ENCODE results near the gene MICU1.

DNA sequence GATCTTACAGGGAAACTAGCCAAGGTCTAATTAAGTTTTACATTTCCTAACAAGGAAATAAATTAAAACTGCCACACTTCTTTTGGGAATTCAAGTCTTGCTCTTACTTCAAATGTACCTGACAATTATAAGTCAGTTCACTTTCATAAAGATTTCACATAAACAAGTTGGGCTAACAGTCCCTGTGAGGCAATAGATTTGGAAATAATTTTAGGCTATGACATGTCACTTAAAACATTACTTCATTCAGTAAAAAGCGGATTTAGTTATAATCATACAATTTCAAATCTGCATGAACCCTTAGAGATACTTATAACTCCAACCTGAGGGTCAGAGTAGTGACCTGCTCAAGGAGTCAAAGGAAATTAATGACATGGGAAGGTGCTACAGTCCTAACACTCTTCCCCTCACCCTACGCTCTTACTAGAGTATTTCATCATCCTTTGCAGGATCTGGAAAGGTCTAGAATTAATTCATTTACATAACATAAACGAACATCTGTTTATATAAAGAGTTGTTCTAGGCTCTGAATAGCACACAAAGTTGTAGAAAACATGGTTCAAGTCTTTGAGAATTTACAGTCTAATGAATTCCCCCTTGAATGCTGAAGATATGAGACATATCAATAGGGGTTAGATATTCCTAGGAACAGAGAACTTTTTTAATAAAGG lies 238.8 kb downstream of the MICU1 start:
- no peak for TF ChIP-seq BACH2 (CRISPR knock-in tag; IDR thresholded peaks at IDR 0.05; ENCODE audit: borderline replicate concordance)
- no peak for TF ChIP-seq ZNF70 (CRISPR knock-in tag; IDR thresholded peaks at IDR 0.05)
- TF ChIP-seq, protein P1, sequence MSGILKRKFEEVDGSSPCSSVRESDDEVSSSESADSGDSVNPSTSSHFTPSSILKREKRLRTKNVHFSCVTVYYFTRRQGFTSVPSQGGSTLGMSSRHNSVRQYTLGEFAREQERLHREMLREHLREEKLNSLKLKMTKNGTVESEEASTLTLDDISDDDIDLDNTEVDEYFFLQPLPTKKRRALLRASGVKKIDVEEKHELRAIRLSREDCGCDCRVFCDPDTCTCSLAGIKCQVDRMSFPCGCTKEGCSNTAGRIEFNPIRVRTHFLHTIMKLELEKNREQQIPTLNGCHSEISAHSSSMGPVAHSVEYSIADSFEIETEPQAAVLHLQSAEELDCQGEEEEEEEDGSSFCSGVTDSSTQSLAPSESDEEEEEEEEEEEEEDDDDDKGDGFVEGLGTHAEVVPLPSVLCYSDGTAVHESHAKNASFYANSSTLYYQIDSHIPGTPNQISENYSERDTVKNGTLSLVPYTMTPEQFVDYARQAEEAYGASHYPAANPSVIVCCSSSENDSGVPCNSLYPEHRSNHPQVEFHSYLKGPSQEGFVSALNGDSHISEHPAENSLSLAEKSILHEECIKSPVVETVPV (CRISPR knock-in tag; IDR thresholded peaks at IDR 0.05): no peak
- TF ChIP-seq, protein P2, sequence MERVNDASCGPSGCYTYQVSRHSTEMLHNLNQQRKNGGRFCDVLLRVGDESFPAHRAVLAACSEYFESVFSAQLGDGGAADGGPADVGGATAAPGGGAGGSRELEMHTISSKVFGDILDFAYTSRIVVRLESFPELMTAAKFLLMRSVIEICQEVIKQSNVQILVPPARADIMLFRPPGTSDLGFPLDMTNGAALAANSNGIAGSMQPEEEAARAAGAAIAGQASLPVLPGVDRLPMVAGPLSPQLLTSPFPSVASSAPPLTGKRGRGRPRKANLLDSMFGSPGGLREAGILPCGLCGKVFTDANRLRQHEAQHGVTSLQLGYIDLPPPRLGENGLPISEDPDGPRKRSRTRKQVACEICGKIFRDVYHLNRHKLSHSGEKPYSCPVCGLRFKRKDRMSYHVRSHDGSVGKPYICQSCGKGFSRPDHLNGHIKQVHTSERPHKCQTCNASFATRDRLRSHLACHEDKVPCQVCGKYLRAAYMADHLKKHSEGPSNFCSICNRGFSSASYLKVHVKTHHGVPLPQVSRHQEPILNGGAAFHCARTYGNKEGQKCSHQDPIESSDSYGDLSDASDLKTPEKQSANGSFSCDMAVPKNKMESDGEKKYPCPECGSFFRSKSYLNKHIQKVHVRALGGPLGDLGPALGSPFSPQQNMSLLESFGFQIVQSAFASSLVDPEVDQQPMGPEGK (CRISPR knock-in tag; IDR thresholded peaks at IDR 0.05; ENCODE audit: borderline replicate concordance): no peak
- no peak for TF ChIP-seq ZFP30 (CRISPR knock-in tag; IDR thresholded peaks at IDR 0.05)
- no peak for TF ChIP-seq ZNF565 (CRISPR knock-in tag; conservative IDR thresholded peaks at IDR 0.05; ENCODE audit: low read depth)
- TF ChIP-seq, protein P3, sequence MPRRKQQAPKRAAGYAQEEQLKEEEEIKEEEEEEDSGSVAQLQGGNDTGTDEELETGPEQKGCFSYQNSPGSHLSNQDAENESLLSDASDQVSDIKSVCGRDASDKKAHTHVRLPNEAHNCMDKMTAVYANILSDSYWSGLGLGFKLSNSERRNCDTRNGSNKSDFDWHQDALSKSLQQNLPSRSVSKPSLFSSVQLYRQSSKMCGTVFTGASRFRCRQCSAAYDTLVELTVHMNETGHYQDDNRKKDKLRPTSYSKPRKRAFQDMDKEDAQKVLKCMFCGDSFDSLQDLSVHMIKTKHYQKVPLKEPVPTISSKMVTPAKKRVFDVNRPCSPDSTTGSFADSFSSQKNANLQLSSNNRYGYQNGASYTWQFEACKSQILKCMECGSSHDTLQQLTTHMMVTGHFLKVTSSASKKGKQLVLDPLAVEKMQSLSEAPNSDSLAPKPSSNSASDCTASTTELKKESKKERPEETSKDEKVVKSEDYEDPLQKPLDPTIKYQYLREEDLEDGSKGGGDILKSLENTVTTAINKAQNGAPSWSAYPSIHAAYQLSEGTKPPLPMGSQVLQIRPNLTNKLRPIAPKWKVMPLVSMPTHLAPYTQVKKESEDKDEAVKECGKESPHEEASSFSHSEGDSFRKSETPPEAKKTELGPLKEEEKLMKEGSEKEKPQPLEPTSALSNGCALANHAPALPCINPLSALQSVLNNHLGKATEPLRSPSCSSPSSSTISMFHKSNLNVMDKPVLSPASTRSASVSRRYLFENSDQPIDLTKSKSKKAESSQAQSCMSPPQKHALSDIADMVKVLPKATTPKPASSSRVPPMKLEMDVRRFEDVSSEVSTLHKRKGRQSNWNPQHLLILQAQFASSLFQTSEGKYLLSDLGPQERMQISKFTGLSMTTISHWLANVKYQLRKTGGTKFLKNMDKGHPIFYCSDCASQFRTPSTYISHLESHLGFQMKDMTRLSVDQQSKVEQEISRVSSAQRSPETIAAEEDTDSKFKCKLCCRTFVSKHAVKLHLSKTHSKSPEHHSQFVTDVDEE (CRISPR knock-in tag; IDR thresholded peaks at IDR 0.05): no peak
- TF ChIP-seq, protein P4, sequence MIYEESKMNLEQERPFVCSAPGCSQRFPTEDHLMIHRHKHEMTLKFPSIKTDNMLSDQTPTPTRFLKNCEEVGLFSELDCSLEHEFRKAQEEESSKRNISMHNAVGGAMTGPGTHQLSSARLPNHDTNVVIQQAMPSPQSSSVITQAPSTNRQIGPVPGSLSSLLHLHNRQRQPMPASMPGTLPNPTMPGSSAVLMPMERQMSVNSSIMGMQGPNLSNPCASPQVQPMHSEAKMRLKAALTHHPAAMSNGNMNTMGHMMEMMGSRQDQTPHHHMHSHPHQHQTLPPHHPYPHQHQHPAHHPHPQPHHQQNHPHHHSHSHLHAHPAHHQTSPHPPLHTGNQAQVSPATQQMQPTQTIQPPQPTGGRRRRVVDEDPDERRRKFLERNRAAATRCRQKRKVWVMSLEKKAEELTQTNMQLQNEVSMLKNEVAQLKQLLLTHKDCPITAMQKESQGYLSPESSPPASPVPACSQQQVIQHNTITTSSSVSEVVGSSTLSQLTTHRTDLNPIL (CRISPR knock-in tag; IDR thresholded peaks at IDR 0.05; ENCODE audit: low read depth): no peak
- TF ChIP-seq PPARA (CRISPR knock-in tag; IDR thresholded peaks at IDR 0.05; ENCODE audit: borderline replicate concordance): no peak
- no peak for TF ChIP-seq RARB (CRISPR knock-in tag; IDR thresholded peaks at IDR 0.05)
- TF ChIP-seq ZC3H10 (CRISPR knock-in tag; IDR thresholded peaks at IDR 0.05): no peak
